Measurements from ENCODE around the gene ARRB2. TPM values are rescaled to one million over a fixed set of nuclear protein-coding genes. Genes with fewer than 3 reads are reported as not detected.
"Not testable (repeated sequence)": the region's sequence is repeated elsewhere in the genome, so short reads cannot be mapped to it uniquely, and the experiment has no call there.

ARRB2 gene
- total and polyA plus RNA-seq, 2 of the 4 experiments (the other 2 are of a cell fraction) = 3.9 to 10.6 TPM

- WGBS, 2 experiments (ENCODE audit: extremely low coverage in 2 of 2, insufficient read length in 1 of 2) = no CpG with 5 or more reads among the region's 3 CpGs
- POLR2A ChIA-PET (ENCODE audit: unreplicated experiment) = no interaction called here
- TF ChIP-seq MAZ (IDR thresholded peaks at IDR 0.05; ENCODE audit: borderline replicate concordance, low read depth, low read length) = no peak
- no peak overlapping the region for H3K4me3 ChIP-seq (ENCODE audit: insufficient read depth, low read depth, low read length)
- H3K4ac ChIP-seq (ENCODE audit: low read depth, low read length) = no peak overlapping the region
- no peak overlapping the region for H2BK5ac ChIP-seq (ENCODE audit: low read depth, low read length, poor library complexity, severe bottlenecking)
- DNase-seq (no peak), ATAC-seq (ENCODE audit: low read depth) (no peak)
- no peaks in the 10 kb centered on the region for H3K9me3 ChIP-seq (ENCODE audit: control insufficient read depth, insufficient read depth, low read length)
- H4K5ac ChIP-seq (ENCODE audit: low read depth, low read length) = no peak overlapping the region
- no peak overlapping the region for H3K9ac ChIP-seq (ENCODE audit: low read depth, low read length)
- H2AK5ac ChIP-seq (ENCODE audit: low read depth, low read length) = no peak overlapping the region
- H3K79me1 ChIP-seq (ENCODE audit: low read depth in 1 of 2, low read length in 2 of 2) = peaks cover 3% of the 10 kb centered on the region in 2 experiments; a peak in 3 of 4 replicates
- H3K4me2 ChIP-seq (ENCODE audit: low read depth, low read length) = no peak overlapping the region
- no peak overlapping the region for H2BK15ac ChIP-seq (ENCODE audit: low read depth, low read length)
- no peaks in the 10 kb centered on the region for H3K27me3 ChIP-seq (ENCODE audit: control insufficient read depth, insufficient read depth, low read length)
- no peak overlapping the region for H3K56ac ChIP-seq (ENCODE audit: extremely low read depth, insufficient read depth, low read length)
- 0 out of 2 replicates have a peak, but pooled peaks cover 4% of the 10 kb centered on the region for H3K9me1 ChIP-seq (ENCODE audit: insufficient read depth, low read length)
- H4K8ac ChIP-seq (ENCODE audit: low read depth in 2 of 2, low read length in 2 of 2) = no peak overlapping the region
- dilution Hi-C loops (cut with HindIII; ENCODE audit: low sequenced_read_pairs, unreplicated experiment) = no loop called here
- H4K20me1 ChIP-seq (ENCODE audit: insufficient read depth, low read length) = peaks cover 4% of the 10 kb centered on the region; the same call in 1 of the 2 replicates
- no peak overlapping the region for H2BK20ac ChIP-seq (ENCODE audit: low read depth, low read length)
- in situ Hi-C loops (cut with MboI; ENCODE audit: low sequenced_read_pairs) = loop anchor here (10.0 kb wide), 1 partner anchor 172 kb away; no protein-coding TSS in a partner anchor
- CTCF ChIA-PET = interaction anchor here (0.5 kb wide), 1 partner anchor 325 kb away, joined by 5 read pairs; no protein-coding TSS in a partner anchor
- H2AK9ac ChIP-seq (replicated peaks; ENCODE audit: low read depth, low read length, poor library complexity) = no peak overlapping the region
- H3K18ac ChIP-seq (ENCODE audit: low read depth, low read length) = no peak overlapping the region
- H3K4me1 ChIP-seq (ENCODE audit: control insufficient read depth, insufficient read depth, low read length) = peaks cover 7% of the 10 kb centered on the region; the same call in 1 of the 2 replicates
- no peak overlapping the region; the same call in 1 of the 2 replicates for H3K14ac ChIP-seq (replicated peaks; ENCODE audit: low read depth, low read length)
- no peak overlapping the region for H3K23ac ChIP-seq (ENCODE audit: low read depth, low read length)
- no TSS peak for BruUV-seq (replicated peaks)
- peaks cover 1% of the 10 kb centered on the region; the same call in 1 of the 2 replicates for H3K36me3 ChIP-seq (ENCODE audit: control insufficient read depth, insufficient read depth, low read length)
- intact Hi-C loops (cut with micrococcal nuclease) = no loop called here
- H2AFZ ChIP-seq (replicated peaks; ENCODE audit: low read length, poor library complexity) = no peak overlapping the region
- H4K91ac ChIP-seq (ENCODE audit: insufficient read depth, low read depth, low read length) = no peak overlapping the region
- H2BK120ac ChIP-seq (ENCODE audit: low read depth, low read length) = no peak overlapping the region
- H3K27ac ChIP-seq (ENCODE audit: insufficient read depth, low read length) = no peak overlapping the region
Measured at GRCh38 chr17:4712526-4712925, 2.1 kb downstream of the ARRB2 start.

- in situ Hi-C loops (cut with MboI; ENCODE audit: low sequenced_read_pairs) = loop anchor here (10.0 kb wide), 1 partner anchor 170 kb away; no protein-coding TSS in a partner anchor
- H3K4ac ChIP-seq (ENCODE audit: low read depth, low read length); H3K18ac ChIP-seq (ENCODE audit: low read depth, low read length); H2BK120ac ChIP-seq (ENCODE audit: low read depth, low read length); dilution Hi-C loops (cut with HindIII; ENCODE audit: low sequenced_read_pairs, unreplicated experiment); H3K4me3 ChIP-seq (ENCODE audit: insufficient read depth, low read depth, low read length); H2BK20ac ChIP-seq (ENCODE audit: low read depth, low read length); intact Hi-C loops (cut with micrococcal nuclease); H3K4me2 ChIP-seq (ENCODE audit: low read depth, low read length); H4K8ac ChIP-seq (ENCODE audit: low read depth in 2 of 2, low read length in 2 of 2); POLR2A ChIA-PET (ENCODE audit: unreplicated experiment); H3K79me1 ChIP-seq (ENCODE audit: low read depth in 1 of 2, low read length in 2 of 2); CTCF ChIA-PET; H3K9me3 ChIP-seq (ENCODE audit: control insufficient read depth, insufficient read depth, low read length); H3K27ac ChIP-seq (ENCODE audit: insufficient read depth, low read length); H3K27me3 ChIP-seq (ENCODE audit: control insufficient read depth, insufficient read depth, low read length); DNase-seq; H3K23ac ChIP-seq (ENCODE audit: low read depth, low read length); H2BK5ac ChIP-seq (ENCODE audit: low read depth, low read length, poor library complexity, severe bottlenecking); H3K9me1 ChIP-seq (ENCODE audit: insufficient read depth, low read length); H4K5ac ChIP-seq (ENCODE audit: low read depth, low read length); ATAC-seq (ENCODE audit: low read depth); H3K4me1 ChIP-seq (ENCODE audit: control insufficient read depth, insufficient read depth, low read length); H3K36me3 ChIP-seq (ENCODE audit: control insufficient read depth, insufficient read depth, low read length); H3K56ac ChIP-seq (ENCODE audit: extremely low read depth, insufficient read depth, low read length); H2AFZ ChIP-seq (replicated peaks; ENCODE audit: low read length, poor library complexity); H4K91ac ChIP-seq (ENCODE audit: insufficient read depth, low read depth, low read length); H2BK15ac ChIP-seq (ENCODE audit: low read depth, low read length); BruUV-seq (replicated peaks); H2AK9ac ChIP-seq (replicated peaks; ENCODE audit: low read depth, low read length, poor library complexity); H2AK5ac ChIP-seq (ENCODE audit: low read depth, low read length); H3K9ac ChIP-seq (ENCODE audit: low read depth, low read length); H3K14ac ChIP-seq (replicated peaks; ENCODE audit: low read depth, low read length); H4K20me1 ChIP-seq (ENCODE audit: insufficient read depth, low read length): not testable (repeated sequence)
- no CpG with 5 or more reads among the region's 15 CpGs for WGBS, 2 experiments (ENCODE audit: extremely low coverage in 2 of 2, insufficient read length in 1 of 2)
Measured at GRCh38 chr17:4714340-4715062, 4.1 kb downstream of the ARRB2 start.
